Measurements from ENCODE around the gene YES1.
"Not testable (repeated sequence)": the region's sequence is repeated elsewhere in the genome, so short reads cannot be mapped to it uniquely, and the experiment has no call there.

Gene YES1

GRCh38 chr18:683531-683930 is 128.5 kb downstream of the YES1 start:
- DNase-seq (ENCODE audit: low spot score), result no peak

DNA sequence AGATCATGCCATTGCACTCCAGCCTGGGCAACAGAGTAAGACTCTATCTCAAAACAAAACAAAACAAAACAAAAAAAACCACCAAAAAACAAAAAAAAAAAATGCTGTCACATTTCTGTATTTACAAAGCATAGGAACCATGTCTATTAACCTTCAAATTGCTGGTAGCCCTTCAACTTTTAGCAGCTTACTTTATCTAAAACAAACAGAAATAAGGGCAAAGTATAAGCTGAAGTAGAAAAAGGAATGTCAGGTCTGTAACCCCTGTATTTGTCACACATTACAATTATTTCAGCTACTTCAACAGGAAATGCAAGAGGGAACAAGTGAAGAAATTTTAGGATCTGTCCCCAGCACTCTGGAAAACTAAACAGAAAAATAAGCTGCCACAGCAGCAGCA is 129.2 kb downstream of the YES1 start:
- no peak for DNase-seq (ENCODE audit: low spot score)

DNA sequence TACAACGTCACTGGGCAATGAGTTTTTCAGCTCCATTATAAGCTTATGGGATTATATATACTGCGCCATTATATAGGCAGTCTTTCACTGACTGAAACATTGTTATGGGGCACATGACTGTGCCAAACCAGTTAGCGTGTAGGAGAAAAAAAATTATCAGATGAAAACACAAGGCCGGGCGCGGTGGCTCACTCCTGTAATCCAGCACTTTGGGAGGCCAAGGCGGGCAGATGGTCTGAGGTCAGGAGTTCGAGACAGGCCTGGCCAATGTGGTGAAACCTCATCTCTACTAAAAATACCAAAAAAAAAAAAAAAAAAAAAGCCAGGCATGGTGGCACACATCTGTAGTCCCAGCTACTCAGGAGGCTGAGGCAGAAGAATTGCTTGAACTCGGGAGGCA is 129.6 kb downstream of the YES1 start:
- not testable (repeated sequence) for DNase-seq (ENCODE audit: low spot score)

DNA sequence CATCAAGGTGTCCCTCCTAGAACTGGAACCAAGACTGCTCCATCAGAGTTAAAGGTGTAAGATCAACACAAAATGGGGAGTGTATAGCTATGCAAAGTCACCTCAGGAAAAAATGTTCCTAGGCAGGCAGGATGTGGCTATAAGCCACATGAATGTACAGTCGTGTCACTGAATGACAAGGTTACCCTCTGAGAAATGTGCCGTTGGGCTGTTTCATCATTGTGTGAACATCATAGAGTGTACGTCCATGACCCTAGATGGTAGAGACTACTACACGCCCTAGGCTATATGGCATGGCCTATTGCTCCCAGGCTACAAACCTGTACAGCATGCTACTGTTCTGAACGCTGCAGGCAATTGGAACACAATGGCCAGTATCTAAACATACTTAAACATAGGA is 130.1 kb downstream of the YES1 start:
- peak; percentile 13 for DNase-seq (ENCODE audit: low spot score)

- DNase-seq (ENCODE audit: low spot score), result no peak
Observed at GRCh38 chr18:680392-680791, 131.7 kb downstream of the YES1 start.

GRCh38 chr18:679516-679915 is 132.5 kb downstream of the YES1 start:
- no peak for DNase-seq (ENCODE audit: low spot score)

DNA sequence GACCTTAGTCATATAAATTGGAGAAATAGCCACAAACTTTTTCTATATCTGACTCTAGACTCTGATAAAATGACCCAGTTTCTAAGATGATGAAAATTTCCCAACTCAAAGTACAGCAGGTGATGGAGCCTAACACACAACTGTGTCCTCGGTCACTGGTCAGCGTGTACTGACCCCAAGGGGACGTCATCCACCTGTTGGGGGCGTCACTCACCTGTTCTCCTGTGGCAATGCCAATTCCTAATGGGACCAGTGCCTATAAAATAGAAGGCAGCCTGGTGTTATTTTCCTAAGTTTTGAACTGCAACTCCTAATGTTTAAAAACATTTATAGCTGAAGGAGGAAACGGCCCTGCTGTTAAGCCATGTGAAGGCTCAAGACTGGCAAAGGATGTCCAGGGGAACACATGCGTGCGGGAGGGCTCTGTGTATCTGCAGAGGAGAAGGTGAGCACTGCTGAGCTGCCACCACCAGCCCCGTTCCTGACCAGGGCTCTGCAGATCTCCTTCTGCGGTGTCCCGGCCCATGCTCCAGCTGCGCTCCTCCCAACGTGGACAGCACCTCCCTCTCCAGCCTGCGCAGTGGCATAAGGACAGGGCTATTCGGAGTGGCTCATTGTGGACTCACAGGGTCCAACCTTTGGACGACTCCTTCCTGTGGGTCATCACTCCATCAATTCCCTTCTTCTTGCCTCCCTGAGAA is 133.4 kb downstream of the YES1 start:
- no peak for DNase-seq (ENCODE audit: low spot score)

DNA sequence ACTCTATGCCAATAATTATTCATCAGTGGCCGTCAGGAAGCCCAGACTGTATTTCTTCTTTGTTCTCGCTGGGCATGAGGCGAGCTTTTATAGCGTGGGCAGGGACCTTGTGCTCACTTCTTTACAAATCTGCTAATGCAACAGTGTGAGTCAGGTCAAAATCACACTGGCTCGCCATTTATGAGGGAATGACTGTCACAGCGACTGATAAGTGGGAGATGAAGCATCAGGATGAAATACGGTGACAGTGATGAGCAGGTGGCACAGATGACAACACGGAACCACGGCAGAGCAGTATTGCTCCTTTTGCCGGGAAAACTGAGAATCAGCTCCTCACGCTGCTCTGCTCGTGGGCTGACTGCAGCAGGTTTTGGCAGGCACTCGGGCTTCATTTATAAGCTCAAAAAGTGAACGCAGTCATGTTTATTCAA is 134.1 kb downstream of the YES1 start:
- no peak for DNase-seq (ENCODE audit: low spot score)

DNA sequence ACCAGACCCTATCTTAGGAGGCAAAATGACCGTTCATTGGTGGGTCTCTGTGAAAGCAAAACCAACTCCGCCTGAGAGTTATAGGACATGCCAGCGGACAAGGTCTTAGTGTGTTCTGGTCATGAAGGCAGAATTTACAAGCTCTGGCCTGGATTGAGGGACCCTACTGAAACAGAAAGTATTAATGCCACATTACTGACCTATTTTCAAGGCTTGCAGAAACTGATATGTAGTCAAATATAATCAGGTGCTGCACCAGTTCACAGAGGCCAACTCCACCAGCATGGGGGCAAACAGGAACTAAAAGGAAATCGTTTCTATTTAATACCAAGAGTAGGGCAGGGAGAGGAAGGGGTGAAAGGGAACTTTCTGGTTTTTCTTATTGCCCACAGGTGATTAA is 134.9 kb downstream of the YES1 start:
- DNase-seq (ENCODE audit: low spot score), result no peak

- DNase-seq (ENCODE audit: low spot score), result no peak
Observed at GRCh38 chr18:676736-677135, 135.3 kb downstream of the YES1 start.

- no peak for DNase-seq (ENCODE audit: low spot score)
Observed at GRCh38 chr18:676069-676468, 136.0 kb downstream of the YES1 start.

GRCh38 chr18:675307-675706 is 136.7 kb downstream of the YES1 start:
- no peak for DNase-seq (ENCODE audit: low spot score)

DNA sequence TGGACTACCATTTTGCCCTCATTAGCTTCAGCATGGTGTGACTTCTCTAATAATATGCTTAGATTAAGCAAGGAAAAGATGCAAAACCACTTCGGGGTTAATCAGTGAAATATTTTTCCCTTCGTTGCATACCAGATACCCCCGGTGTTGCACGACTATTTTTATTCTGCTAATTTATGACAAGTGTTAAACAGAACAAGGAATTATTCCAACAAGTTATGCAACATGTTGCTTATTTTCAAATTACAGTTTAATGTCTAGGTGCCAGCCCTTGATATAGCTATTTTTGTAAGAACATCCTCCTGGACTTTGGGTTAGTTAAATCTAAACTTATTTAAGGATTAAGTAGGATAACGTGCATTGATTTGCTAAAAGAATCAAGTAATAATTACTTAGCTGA is 138.3 kb downstream of the YES1 start:
- no peak for DNase-seq (ENCODE audit: low spot score)

DNA sequence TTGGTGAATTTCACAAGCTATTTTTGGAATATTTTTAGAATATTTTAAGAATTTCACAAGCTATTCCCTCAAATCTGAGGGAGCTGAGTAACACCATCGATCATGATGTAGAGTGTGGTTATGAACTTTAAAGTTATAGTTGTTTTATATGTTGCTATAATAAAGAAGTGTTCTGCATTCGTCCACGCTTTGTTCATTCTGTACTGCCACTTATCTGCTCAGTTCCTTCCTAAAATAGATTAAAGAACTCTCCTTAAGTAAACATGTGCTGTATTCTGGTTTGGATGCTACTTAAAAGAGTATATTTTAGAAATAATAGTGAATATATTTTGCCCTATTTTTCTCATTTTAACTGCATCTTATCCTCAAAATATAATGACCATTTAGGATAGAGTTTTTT is 138.7 kb downstream of the YES1 start:
- DNase-seq (ENCODE audit: low spot score), result no peak
